ENCODE results near the gene SLC40A1. TPM values are rescaled to one million over a fixed set of nuclear protein-coding genes. Genes with fewer than 3 reads are reported as not detected.

Gene SLC40A1
- total RNA-seq, 3 donors from 2014 or later, result 95.4 to 212 (median 155) TPM

DNA sequence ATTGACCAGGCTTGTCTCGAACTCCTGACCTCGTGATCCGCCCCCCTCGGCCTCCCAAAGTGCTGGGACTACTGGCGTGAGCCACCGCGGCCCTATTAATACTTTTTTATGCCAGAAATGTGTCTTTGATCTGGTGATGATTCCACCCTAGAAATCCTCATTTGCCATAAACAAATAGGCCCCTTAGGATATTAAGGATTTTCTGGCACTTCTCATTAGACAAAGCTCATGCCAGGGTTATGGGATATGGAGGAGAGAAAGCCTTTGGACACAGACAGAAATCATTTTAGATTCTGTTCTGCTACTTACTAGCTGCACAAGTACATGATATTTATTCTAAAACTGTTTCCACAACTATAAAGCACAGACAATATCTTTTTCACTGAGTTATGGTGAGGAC is 24.1 kb downstream of the SLC40A1 start:
- Histone ChIP-seq H3K4me1 (ENCODE audit: low read depth) (peaks cover 18% of the 10 kb centered on the region), H3K4me3 (no peak overlapping the region), H3K9me3 (no peaks in the 10 kb centered on the region), H3K36me3 (ENCODE audit: low read depth) (no peaks in the 10 kb centered on the region)
- no peak for DNase-seq
- no peak for ATAC-seq
- TF ChIP-seq, protein P1, sequence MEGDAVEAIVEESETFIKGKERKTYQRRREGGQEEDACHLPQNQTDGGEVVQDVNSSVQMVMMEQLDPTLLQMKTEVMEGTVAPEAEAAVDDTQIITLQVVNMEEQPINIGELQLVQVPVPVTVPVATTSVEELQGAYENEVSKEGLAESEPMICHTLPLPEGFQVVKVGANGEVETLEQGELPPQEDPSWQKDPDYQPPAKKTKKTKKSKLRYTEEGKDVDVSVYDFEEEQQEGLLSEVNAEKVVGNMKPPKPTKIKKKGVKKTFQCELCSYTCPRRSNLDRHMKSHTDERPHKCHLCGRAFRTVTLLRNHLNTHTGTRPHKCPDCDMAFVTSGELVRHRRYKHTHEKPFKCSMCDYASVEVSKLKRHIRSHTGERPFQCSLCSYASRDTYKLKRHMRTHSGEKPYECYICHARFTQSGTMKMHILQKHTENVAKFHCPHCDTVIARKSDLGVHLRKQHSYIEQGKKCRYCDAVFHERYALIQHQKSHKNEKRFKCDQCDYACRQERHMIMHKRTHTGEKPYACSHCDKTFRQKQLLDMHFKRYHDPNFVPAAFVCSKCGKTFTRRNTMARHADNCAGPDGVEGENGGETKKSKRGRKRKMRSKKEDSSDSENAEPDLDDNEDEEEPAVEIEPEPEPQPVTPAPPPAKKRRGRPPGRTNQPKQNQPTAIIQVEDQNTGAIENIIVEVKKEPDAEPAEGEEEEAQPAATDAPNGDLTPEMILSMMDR (IDR thresholded peaks at IDR 0.05), result no peak
- intact Hi-C loops (cut with DNase I, micrococcal nuclease), result no loop called here

DNA sequence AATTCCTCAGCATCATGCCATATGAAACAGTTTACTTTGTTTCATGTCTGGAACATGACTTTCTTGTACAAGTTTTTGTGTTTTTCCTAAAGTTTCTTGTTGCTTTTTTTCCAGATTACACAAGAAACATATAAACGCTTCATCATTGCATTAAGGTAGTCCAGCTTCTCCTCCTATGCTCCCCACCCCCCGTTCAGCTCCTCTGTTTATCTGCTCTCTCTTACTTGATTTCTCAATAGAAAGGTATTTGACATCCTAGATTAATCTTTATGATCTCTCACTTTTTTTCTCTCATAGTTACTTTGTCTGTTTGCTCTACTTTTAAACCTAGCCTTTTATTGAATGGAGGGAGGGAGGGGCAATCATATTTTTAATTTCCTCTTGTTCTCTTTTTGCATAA is 25.4 kb downstream of the SLC40A1 start:
- intact Hi-C loops (cut with DNase I, micrococcal nuclease), result no loop called here
- no peaks in the 10 kb centered on the region for H3K9me3 ChIP-seq
- ATAC-seq (peak; percentile 56), DNase-seq (peak in 1 of 3 donors; percentile 24)
- no peaks in the 10 kb centered on the region for H3K36me3 ChIP-seq (ENCODE audit: low read depth)
- H3K4me3 ChIP-seq, result no peak overlapping the region
- peaks cover 18% of the 10 kb centered on the region for H3K4me1 ChIP-seq (ENCODE audit: low read depth)
- TF ChIP-seq, protein P1 (IDR thresholded peaks at IDR 0.05), result no peak

DNA sequence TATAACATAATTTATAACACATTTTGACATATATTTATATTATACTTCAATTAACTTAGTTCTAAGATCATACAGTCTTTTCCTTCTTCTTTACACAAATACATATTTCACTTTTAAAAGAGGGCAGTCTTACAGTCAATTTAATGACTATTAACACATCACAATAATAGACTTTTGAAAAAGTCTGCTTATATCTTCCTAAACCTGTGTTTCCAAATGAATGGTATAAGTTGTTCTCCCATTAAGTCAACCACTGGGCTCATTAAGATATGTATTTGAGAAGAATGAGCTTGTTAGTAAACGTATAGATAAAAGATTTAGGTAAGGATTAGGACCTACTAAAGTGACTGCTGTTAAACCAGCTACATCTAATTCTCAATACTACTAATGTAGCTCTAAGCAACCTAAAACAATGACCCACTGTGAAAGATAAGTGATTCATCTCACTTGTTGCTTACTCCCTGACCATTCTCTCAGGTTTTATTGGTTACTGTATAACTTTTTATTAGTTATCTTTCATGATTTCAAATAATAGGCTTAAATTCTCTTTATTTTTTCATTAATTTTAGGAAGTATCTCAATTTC is 27.0 kb downstream of the SLC40A1 start:
- intact Hi-C loops (cut with DNase I, micrococcal nuclease), result no loop called here
- TF ChIP-seq, protein P1 (IDR thresholded peaks at IDR 0.05), result no peak
- no peaks in the 10 kb centered on the region for H3K36me3 ChIP-seq (ENCODE audit: low read depth)
- ATAC-seq (no peak), DNase-seq (no peak)
- peaks cover 12% of the 10 kb centered on the region for H3K4me1 ChIP-seq (ENCODE audit: low read depth)
- no peak overlapping the region for H3K4me3 ChIP-seq
- H3K9me3 ChIP-seq, result no peaks in the 10 kb centered on the region

DNA sequence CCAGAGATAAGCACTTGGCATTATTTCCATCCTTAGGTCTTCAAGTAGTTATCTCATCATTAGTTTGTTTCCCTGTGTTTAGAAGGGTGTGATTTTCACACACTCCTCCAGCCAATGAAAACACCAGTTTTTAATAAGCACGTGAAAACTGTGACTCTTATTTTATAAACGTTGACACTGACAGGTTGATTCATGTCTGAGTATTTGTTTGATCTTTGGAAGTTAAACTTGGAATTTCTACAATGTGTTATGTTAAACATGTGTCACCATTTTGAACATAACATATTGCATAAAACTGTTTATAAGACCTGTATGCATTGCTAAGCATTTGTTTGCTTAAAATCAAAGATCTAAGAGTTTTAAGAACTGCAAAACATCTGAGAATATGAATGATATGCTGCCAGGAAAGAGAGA is 27.6 kb downstream of the SLC40A1 start:
- ATAC-seq, result peak; percentile 18
- no peaks in the 10 kb centered on the region for H3K9me3 ChIP-seq
- intact Hi-C loops (cut with DNase I, micrococcal nuclease), result no loop called here
- no peak for DNase-seq
- no peaks in the 10 kb centered on the region for H3K36me3 ChIP-seq (ENCODE audit: low read depth)
- TF ChIP-seq, protein P1 (IDR thresholded peaks at IDR 0.05), result no peak
- H3K4me1 ChIP-seq (ENCODE audit: low read depth), result peaks cover 12% of the 10 kb centered on the region
- H3K4me3 ChIP-seq, result no peak overlapping the region

DNA sequence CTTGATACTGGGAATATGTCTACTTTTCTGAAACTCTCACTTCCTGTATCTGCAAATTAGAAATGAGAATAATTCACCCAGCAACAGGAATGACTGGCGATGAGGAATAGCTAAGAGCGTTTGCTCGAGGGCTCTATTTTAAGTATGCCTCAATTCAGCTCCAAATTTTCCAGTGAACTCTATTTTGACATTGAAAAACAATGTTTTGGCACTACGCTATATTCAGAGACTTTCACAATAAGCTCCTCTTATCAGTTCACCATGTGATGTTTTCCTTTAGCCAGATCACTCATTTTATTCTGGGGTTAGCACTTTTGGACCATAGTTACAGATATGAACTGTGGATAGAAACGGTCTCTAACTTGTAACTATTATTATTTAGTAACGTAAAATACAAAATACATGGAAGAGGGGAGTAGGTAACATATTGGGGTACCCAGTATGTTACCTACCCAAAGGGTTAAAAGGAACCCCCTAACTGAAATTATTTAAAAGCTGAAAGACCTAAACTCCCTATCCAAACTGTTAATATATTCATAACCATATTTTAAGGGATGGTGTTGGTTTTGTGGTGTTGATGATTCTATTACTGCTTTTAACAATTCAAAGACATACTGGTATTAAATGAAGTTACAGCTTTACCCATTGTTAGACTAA is 28.1 kb downstream of the SLC40A1 start:
- Histone ChIP-seq H3K36me3 (ENCODE audit: low read depth) (no peaks in the 10 kb centered on the region), H3K9me3 (no peaks in the 10 kb centered on the region), H3K4me1 (ENCODE audit: low read depth) (peaks cover 12% of the 10 kb centered on the region), H3K4me3 (no peak overlapping the region)
- TF ChIP-seq, protein P1 (IDR thresholded peaks at IDR 0.05), result no peak
- intact Hi-C loops (cut with DNase I, micrococcal nuclease), result no loop called here
- DNase-seq (no peak), ATAC-seq (no peak)

Data from mucosa of descending colon (tissue), 3 donors.